PC-9 (cell line): ENCODE measurements around the gene TRPV3. TPM values are rescaled to one million over a fixed set of nuclear protein-coding genes. Genes with fewer than 3 reads are reported as not detected.

Experiments
- BruUV-seq: library from RNA; stranded (reverse); fragments of 400-500 nt; replicated peaks from 2 replicates; lab custom pipeline; 2021; lab: Mats Ljungman, UMichigan
- CTCF ChIA-PET: fragments of 300-600 bp; sonication (Branson Sonifier 250); formaldehyde crosslinking; loops from one replicate; lab custom pipeline; 2022; ENCODE audit warnings: antibody characterized with exemption; lab: Charles Lee
- POLR2A ChIA-PET: fragments of 300-600 bp; sonication (Branson Sonifier 250); formaldehyde crosslinking; loops from one replicate; lab custom pipeline; 2022; ENCODE audit warnings: antibody characterized with exemption; ENCODE audit not compliant: unreplicated experiment; lab: Charles Lee
- DNase-seq, 2 experiments: peaks; one replicate each; pipeline versions ENCODE4 v3.0.0 to v3.0.0-alpha.2; 2015 to 2022; ENCODE audit warnings: mixed read lengths in 1 of 2
- H2AFZ ChIP-seq: fragments of 200-600 bp; sonication (generic); 2 replicates; pipeline ENCODE4 v1.8.1; 2017; ENCODE audit warnings: antibody characterized with exemption
- H3F3A ChIP-seq: fragments of 200-600 bp; sonication (generic); 2 replicates; pipeline ENCODE4 v1.8.1; 2017; ENCODE audit warnings: antibody characterized with exemption, mild to moderate bottlenecking, low read depth; ENCODE audit not compliant: insufficient read depth
- H3K27ac ChIP-seq: fragments of 200-600 bp; sonication (generic); 2 replicates; pipeline ENCODE4 v1.6.1; 2016; ENCODE audit warnings: mixed run types
- H3K27me3 ChIP-seq: fragments of 200-600 bp; sonication (generic); 2 replicates; pipeline ENCODE4 v1.6.1; 2016; ENCODE audit warnings: low read depth, mixed run types; ENCODE audit not compliant: insufficient read depth
- H3K36me3 ChIP-seq: fragments of 200-600 bp; sonication (generic); 2 replicates; pipeline ENCODE4 v1.6.1; 2016; ENCODE audit warnings: low read depth, mixed run types
- H3K4me1 ChIP-seq: fragments of 200-600 bp; sonication (generic); replicated peaks from 2 replicates; pipeline ENCODE4 v1.6.1; 2016; ENCODE audit warnings: mixed run types; ENCODE audit not compliant: insufficient read depth
- H3K4me2 ChIP-seq: fragments of 200-600 bp; sonication (generic); 2 replicates; pipeline ENCODE4 v1.6.1; 2017; ENCODE audit warnings: mixed run types
- H3K4me3 ChIP-seq: fragments of 200-600 bp; sonication (generic); 2 replicates; pipeline ENCODE4 v1.6.1; 2016; ENCODE audit warnings: mixed run types
- H3K79me2 ChIP-seq: fragments of 200-600 bp; sonication (generic); 2 replicates; pipeline ENCODE4 v1.6.1; 2017; ENCODE audit warnings: low read depth, mixed run types
- H3K9me2 ChIP-seq: fragments of 200-600 bp; sonication (generic); 2 replicates; pipeline ENCODE4 v1.8.1; 2017; ENCODE audit warnings: mild to moderate bottlenecking; ENCODE audit not compliant: insufficient read depth
- H3K9me3 ChIP-seq: fragments of 200-600 bp; sonication (generic); 2 replicates; pipeline ENCODE4 v1.8.1; 2016; ENCODE audit warnings: low read depth; ENCODE audit not compliant: insufficient read depth
- H4K20me1 ChIP-seq: fragments of 200-600 bp; sonication (generic); 2 replicates; pipeline ENCODE4 v1.8.1; 2017; ENCODE audit not compliant: insufficient read depth
- EZH2 ChIP-seq: fragments of 200-600 bp; sonication (generic); IDR thresholded peaks from 2 replicates; pipeline ENCODE4 v1.8.0; 2017; ENCODE audit warnings: antibody characterized with exemption, low read depth
- intact Hi-C: fragments of 100-400 bp; cut with micrococcal nuclease; formaldehyde crosslinking; loops from one replicate; pipeline ENCODE4 v1.10.0; 2022; ENCODE audit not compliant: unreplicated experiment
- total RNA-seq: library from RNA; stranded (reverse); gene quantifications from 2 replicates; pipeline ENCODE4 v1.2.3, GENCODE V29; 2021
- TF ChIP-seq, protein P1 (sequence below): fragments of 200-600 bp; sonication (generic); conservative IDR thresholded peaks from 2 replicates; pipeline ENCODE4 v1.6.1; 2017; ENCODE audit warnings: mixed run types, antibody characterized with exemption, mild to moderate bottlenecking, moderate library complexity

The TRPV3 gene
- total RNA-seq, 1 experiment from 2014 or later = 1.9 TPM

DNA sequence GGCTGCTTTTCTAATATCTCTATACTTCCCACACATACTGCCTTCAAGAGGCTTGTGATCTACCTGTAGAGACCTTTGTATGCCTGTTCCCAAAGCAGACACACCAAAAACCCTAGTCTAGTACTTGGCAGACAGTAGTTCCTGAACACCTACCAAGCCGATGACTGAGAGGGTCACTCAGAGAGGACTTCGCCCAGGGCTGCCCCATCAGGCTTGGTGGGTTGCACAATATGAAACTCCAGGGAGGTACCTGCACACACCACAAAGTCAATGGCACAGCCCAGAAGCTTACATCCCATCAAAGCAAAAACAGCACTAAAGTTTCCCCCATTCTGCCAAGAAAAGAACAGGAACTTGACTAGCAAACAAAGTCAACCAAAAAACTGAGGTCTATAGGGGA lies 51.6 kb downstream of the TRPV3 start:
- intact Hi-C loops = no loop called here
- Histone ChIP-seq H3K4me1 (no peaks in the 10 kb centered on the region), H3K36me3 (no peaks in the 10 kb centered on the region), H2AFZ (no peak overlapping the region), H4K20me1 (no peaks in the 10 kb centered on the region), H3K9me2 (0 out of 2 replicates have a peak, but pooled peaks cover 3% of the 10 kb centered on the region), H3K4me3 (no peak overlapping the region), H3K79me2 (no peaks in the 10 kb centered on the region), H3K27me3 (peaks cover 66% of the 10 kb centered on the region), H3K4me2 (no peak overlapping the region), H3F3A (no peaks in the 10 kb centered on the region), H3K27ac (no peak overlapping the region), H3K9me3 (no peaks in the 10 kb centered on the region)
- ChIA-PET CTCF (no interaction called here), POLR2A (no interaction called here)
- BruUV-seq = no TSS peak
- TF ChIP-seq EZH2 = no peak
- DNase-seq = no peak

- ChIA-PET POLR2A (no interaction called here), CTCF (no interaction called here)
- H3F3A ChIP-seq = no peaks in the 10 kb centered on the region
- no peaks in the 10 kb centered on the region for H3K4me1 ChIP-seq
- DNase-seq = no peak
- no peaks in the 10 kb centered on the region for H3K79me2 ChIP-seq
- TF ChIP-seq EZH2 = no peak
- TF ChIP-seq, protein P1, sequence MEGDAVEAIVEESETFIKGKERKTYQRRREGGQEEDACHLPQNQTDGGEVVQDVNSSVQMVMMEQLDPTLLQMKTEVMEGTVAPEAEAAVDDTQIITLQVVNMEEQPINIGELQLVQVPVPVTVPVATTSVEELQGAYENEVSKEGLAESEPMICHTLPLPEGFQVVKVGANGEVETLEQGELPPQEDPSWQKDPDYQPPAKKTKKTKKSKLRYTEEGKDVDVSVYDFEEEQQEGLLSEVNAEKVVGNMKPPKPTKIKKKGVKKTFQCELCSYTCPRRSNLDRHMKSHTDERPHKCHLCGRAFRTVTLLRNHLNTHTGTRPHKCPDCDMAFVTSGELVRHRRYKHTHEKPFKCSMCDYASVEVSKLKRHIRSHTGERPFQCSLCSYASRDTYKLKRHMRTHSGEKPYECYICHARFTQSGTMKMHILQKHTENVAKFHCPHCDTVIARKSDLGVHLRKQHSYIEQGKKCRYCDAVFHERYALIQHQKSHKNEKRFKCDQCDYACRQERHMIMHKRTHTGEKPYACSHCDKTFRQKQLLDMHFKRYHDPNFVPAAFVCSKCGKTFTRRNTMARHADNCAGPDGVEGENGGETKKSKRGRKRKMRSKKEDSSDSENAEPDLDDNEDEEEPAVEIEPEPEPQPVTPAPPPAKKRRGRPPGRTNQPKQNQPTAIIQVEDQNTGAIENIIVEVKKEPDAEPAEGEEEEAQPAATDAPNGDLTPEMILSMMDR = no peak
- 0 out of 2 replicates have a peak, but pooled peaks cover 3% of the 10 kb centered on the region for H3K9me2 ChIP-seq
- H3K27ac ChIP-seq = no peak overlapping the region
- BruUV-seq = no TSS peak
- H3K9me3 ChIP-seq = no peaks in the 10 kb centered on the region
- no peak overlapping the region for H3K4me2 ChIP-seq
- no peak overlapping the region for H3K4me3 ChIP-seq
- no peaks in the 10 kb centered on the region for H4K20me1 ChIP-seq
- H3K36me3 ChIP-seq = no peaks in the 10 kb centered on the region
- peaks cover 73% of the 10 kb centered on the region for H3K27me3 ChIP-seq
- intact Hi-C loops = no loop called here
- no peak overlapping the region for H2AFZ ChIP-seq
These were observed 52.6 kb downstream of the TRPV3 start for GRCh38 chr17:3505008-3505407.

DNA sequence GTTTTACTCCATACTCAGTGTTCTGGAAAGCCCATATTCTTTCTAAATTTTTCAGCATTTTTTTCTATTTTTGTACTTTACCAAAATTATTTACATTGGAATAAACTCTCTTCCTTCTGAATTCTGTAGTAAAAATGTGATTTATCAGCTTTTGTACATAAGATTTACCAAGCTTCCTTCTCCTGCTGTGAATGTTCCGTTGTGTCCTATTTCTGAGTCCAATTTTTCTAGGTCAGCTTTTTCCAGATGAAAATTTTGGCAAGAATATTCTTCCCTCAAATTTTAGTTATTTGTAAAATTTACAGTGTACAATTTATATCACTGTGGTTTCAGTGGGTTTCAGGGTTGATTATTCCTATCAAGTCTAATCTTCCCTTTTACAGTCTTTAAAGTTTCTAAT lies 54.3 kb downstream of the TRPV3 start:
- Histone ChIP-seq H3K27ac (no peak overlapping the region), H3K4me3 (no peak overlapping the region), H3K27me3 (peaks cover 87% of the 10 kb centered on the region), H3K79me2 (no peaks in the 10 kb centered on the region), H3F3A (no peaks in the 10 kb centered on the region), H4K20me1 (no peaks in the 10 kb centered on the region), H3K4me2 (no peak overlapping the region), H2AFZ (no peak overlapping the region), H3K4me1 (no peaks in the 10 kb centered on the region), H3K36me3 (no peaks in the 10 kb centered on the region), H3K9me3 (no peaks in the 10 kb centered on the region), H3K9me2 (0 out of 2 replicates have a peak, but pooled peaks cover 3% of the 10 kb centered on the region)
- CTCF ChIA-PET = no interaction called here
- TF ChIP-seq, protein P1 = no peak
- no peak for TF ChIP-seq EZH2
- POLR2A ChIA-PET = no interaction called here
- no peak for DNase-seq
- intact Hi-C loops = no loop called here
- BruUV-seq = no TSS peak

GRCh38 chr17:3502466-3502865 lies 55.1 kb downstream of the TRPV3 start:
- no peaks in the 10 kb centered on the region for H3F3A ChIP-seq
- intact Hi-C loops = no loop called here
- H3K79me2 ChIP-seq = no peaks in the 10 kb centered on the region
- ChIA-PET CTCF (no interaction called here), POLR2A (no interaction called here)
- H3K9me3 ChIP-seq = no peaks in the 10 kb centered on the region
- no peak overlapping the region for H3K27ac ChIP-seq
- no peak overlapping the region for H2AFZ ChIP-seq
- 0 out of 2 replicates have a peak, but pooled peaks cover 3% of the 10 kb centered on the region for H3K9me2 ChIP-seq
- no peak for DNase-seq
- H3K4me3 ChIP-seq = no peak overlapping the region
- TF ChIP-seq EZH2 = no peak
- TF ChIP-seq, protein P1 = no peak
- no peaks in the 10 kb centered on the region for H3K4me1 ChIP-seq
- H3K4me2 ChIP-seq = no peak overlapping the region
- H3K36me3 ChIP-seq = no peaks in the 10 kb centered on the region
- no TSS peak for BruUV-seq
- peaks cover 90% of the 10 kb centered on the region for H3K27me3 ChIP-seq
- no peaks in the 10 kb centered on the region for H4K20me1 ChIP-seq
